Measurements from ENCODE around the gene FAM83F.

The FAM83F gene

GRCh38 chr22:40076702-40077645 lies 82.2 kb downstream of the FAM83F start:
- Histone ChIP-seq H3K9me3 (ENCODE audit: low read depth, low read length) (no peaks in the 10 kb centered on the region), H3K27ac (no peak overlapping the region), H3K4me3 (no peak overlapping the region), H3K9ac (ENCODE audit: insufficient read length) (no peak overlapping the region), H3K36me3 (ENCODE audit: insufficient read depth, low read length) (no peaks in the 10 kb centered on the region)
- no peak for DNase-seq (ENCODE audit: low read depth, low spot score)
- no peak for TF ChIP-seq POLR2AphosphoS5 (IDR thresholded peaks at IDR 0.05; ENCODE audit: borderline replicate concordance, low read depth, low read length)
- no peak for TF ChIP-seq EZH2 (IDR thresholded peaks at IDR 0.05)
- no peak for TF ChIP-seq FOXP2 (optimal IDR thresholded peaks at IDR 0.05; ENCODE audit: control extremely low read depth, extremely low read length, insufficient read depth)

- no peak overlapping the region for H3K27ac ChIP-seq
- TF ChIP-seq FOXP2 (optimal IDR thresholded peaks at IDR 0.05; ENCODE audit: control extremely low read depth, extremely low read length, insufficient read depth) (no peak), EZH2 (IDR thresholded peaks at IDR 0.05) (no peak), POLR2AphosphoS5 (IDR thresholded peaks at IDR 0.05; ENCODE audit: borderline replicate concordance, low read depth, low read length) (no peak)
- no peaks in the 10 kb centered on the region for H3K9me3 ChIP-seq (ENCODE audit: low read depth, low read length)
- no peak for DNase-seq (ENCODE audit: low read depth, low spot score)
- H3K9ac ChIP-seq (ENCODE audit: insufficient read length): no peak overlapping the region
- H3K36me3 ChIP-seq (ENCODE audit: insufficient read depth, low read length): no peaks in the 10 kb centered on the region
- no peak overlapping the region for H3K4me3 ChIP-seq
Observed at GRCh38 chr22:40077646-40078016, 82.9 kb downstream of the FAM83F start.

- H3K36me3 ChIP-seq (ENCODE audit: insufficient read depth, low read length): no peaks in the 10 kb centered on the region
- no peaks in the 10 kb centered on the region for H3K9me3 ChIP-seq (ENCODE audit: low read depth, low read length)
- no peak for DNase-seq (ENCODE audit: low read depth, low spot score)
- no peak overlapping the region for H3K9ac ChIP-seq (ENCODE audit: insufficient read length)
- H3K27ac ChIP-seq: no peak overlapping the region
- H3K4me3 ChIP-seq: no peak overlapping the region
- TF ChIP-seq FOXP2 (optimal IDR thresholded peaks at IDR 0.05; ENCODE audit: control extremely low read depth, extremely low read length, insufficient read depth) (no peak), POLR2AphosphoS5 (IDR thresholded peaks at IDR 0.05; ENCODE audit: borderline replicate concordance, low read depth, low read length) (no peak), EZH2 (IDR thresholded peaks at IDR 0.05) (no peak)
Observed at GRCh38 chr22:40081662-40082061, 86.9 kb downstream of the FAM83F start.

- Histone ChIP-seq H3K9ac (ENCODE audit: insufficient read length) (no peak overlapping the region), H3K4me3 (no peak overlapping the region), H3K27ac (no peak overlapping the region), H3K36me3 (ENCODE audit: insufficient read depth, low read length) (no peaks in the 10 kb centered on the region), H3K9me3 (ENCODE audit: low read depth, low read length) (no peaks in the 10 kb centered on the region)
- DNase-seq (ENCODE audit: low read depth, low spot score): no peak
- TF ChIP-seq POLR2AphosphoS5 (IDR thresholded peaks at IDR 0.05; ENCODE audit: borderline replicate concordance, low read depth, low read length): no peak
- no peak for TF ChIP-seq FOXP2 (optimal IDR thresholded peaks at IDR 0.05; ENCODE audit: control extremely low read depth, extremely low read length, insufficient read depth)
- no peak for TF ChIP-seq EZH2 (IDR thresholded peaks at IDR 0.05)
Observed at GRCh38 chr22:40082184-40082583, 87.4 kb downstream of the FAM83F start.

- Histone ChIP-seq H3K36me3 (ENCODE audit: insufficient read depth, low read length) (no peaks in the 10 kb centered on the region), H3K9ac (ENCODE audit: insufficient read length) (no peak overlapping the region), H3K27ac (no peak overlapping the region), H3K4me3 (no peak overlapping the region), H3K9me3 (ENCODE audit: low read depth, low read length) (no peaks in the 10 kb centered on the region)
- DNase-seq (ENCODE audit: low read depth, low spot score): no peak
- no peak for TF ChIP-seq EZH2 (IDR thresholded peaks at IDR 0.05)
- no peak for TF ChIP-seq POLR2AphosphoS5 (IDR thresholded peaks at IDR 0.05; ENCODE audit: borderline replicate concordance, low read depth, low read length)
- TF ChIP-seq FOXP2 (optimal IDR thresholded peaks at IDR 0.05; ENCODE audit: control extremely low read depth, extremely low read length, insufficient read depth): no peak
Observed at GRCh38 chr22:40083794-40084193, 89.0 kb downstream of the FAM83F start.

- Histone ChIP-seq H3K9ac (ENCODE audit: insufficient read length) (no peak overlapping the region), H3K9me3 (ENCODE audit: low read depth, low read length) (no peaks in the 10 kb centered on the region), H3K27ac (no peak overlapping the region), H3K36me3 (ENCODE audit: insufficient read depth, low read length) (no peaks in the 10 kb centered on the region), H3K4me3 (no peak overlapping the region)
- no peak for DNase-seq (ENCODE audit: low read depth, low spot score)
- TF ChIP-seq POLR2AphosphoS5 (IDR thresholded peaks at IDR 0.05; ENCODE audit: borderline replicate concordance, low read depth, low read length) (no peak), FOXP2 (optimal IDR thresholded peaks at IDR 0.05; ENCODE audit: control extremely low read depth, extremely low read length, insufficient read depth) (no peak), EZH2 (IDR thresholded peaks at IDR 0.05) (no peak)
Observed at GRCh38 chr22:40084246-40084645, 89.5 kb downstream of the FAM83F start.

GRCh38 chr22:40088818-40089217 lies 94.1 kb downstream of the FAM83F start:
- Histone ChIP-seq H3K9me3 (ENCODE audit: low read depth, low read length) (no peaks in the 10 kb centered on the region), H3K9ac (ENCODE audit: insufficient read length) (no peak overlapping the region), H3K27ac (no peak overlapping the region), H3K36me3 (ENCODE audit: insufficient read depth, low read length) (no peaks in the 10 kb centered on the region), H3K4me3 (no peak overlapping the region)
- TF ChIP-seq EZH2 (IDR thresholded peaks at IDR 0.05): no peak
- TF ChIP-seq FOXP2 (optimal IDR thresholded peaks at IDR 0.05; ENCODE audit: control extremely low read depth, extremely low read length, insufficient read depth): no peak
- no peak for TF ChIP-seq POLR2AphosphoS5 (IDR thresholded peaks at IDR 0.05; ENCODE audit: borderline replicate concordance, low read depth, low read length)
- DNase-seq (ENCODE audit: low read depth, low spot score): no peak

All from SK-N-MC (cell line).